Spleen (tissue), 11 donors: Measurements from ENCODE around the gene SLC27A2. TPM values are rescaled to one million over a fixed set of nuclear protein-coding genes. Genes with fewer than 3 reads are reported as not detected.
A peak's percentile ranks its signal among the peaks of the same experiment; 100 is the strongest.

Experiments used
- DNase-seq: peaks from one replicate; pipeline ENCODE4 v3.0.0-alpha.2; 2020
- H3K27ac ChIP-seq, 8 donors: fragments of 200-600 bp; sonication (generic) in 7 of 8; 1 replicate in 4 of 8; 2 replicates in 4 of 8; pipeline versions ENCODE4 v1.5.0 to v1.8.0; 2016 to 2021; ENCODE audit warnings: inconsistent platforms in 4 of 8, mild to moderate bottlenecking in 4 of 8, moderate library complexity in 1 of 8
- H3K27me3 ChIP-seq, 7 donors: fragments of 200-600 bp; sonication (generic) in 6 of 7; replicated peaks in 1 of 7; 1 replicate in 4 of 7; 2 replicates in 3 of 7; pipeline versions ENCODE4 v1.5.0 to v1.8.0; 2016 to 2021; ENCODE audit warnings: inconsistent platforms in 3 of 7, mild to moderate bottlenecking in 1 of 7
- H3K36me3 ChIP-seq, 6 donors: fragments of 200-600 bp; sonication (generic) in 5 of 6; 1 replicate in 4 of 6; 2 replicates in 2 of 6; pipeline versions ENCODE4 v1.5.0 to v1.8.0; 2016 to 2021; ENCODE audit warnings: inconsistent platforms in 2 of 6
- H3K4me1 ChIP-seq, 6 donors: fragments of 200-600 bp; sonication (generic) in 5 of 6; 1 replicate in 3 of 6; 2 replicates in 3 of 6; pipeline versions ENCODE4 v1.5.0 to v1.8.0; 2016 to 2021; ENCODE audit warnings: inconsistent platforms in 3 of 6
- H3K4me3 ChIP-seq, 8 donors: fragments of 200-600 bp; sonication (generic) in 7 of 8; 1 replicate in 4 of 8; 2 replicates in 4 of 8; pipeline versions ENCODE4 v1.5.0 to v1.8.0; 2016 to 2021; ENCODE audit warnings: inconsistent platforms in 4 of 8, mild to moderate bottlenecking in 4 of 8, moderate library complexity in 2 of 8
- H3K9me3 ChIP-seq, 8 donors: fragments of 200-600 bp; sonication (generic) in 7 of 8; 1 replicate in 4 of 8; 2 replicates in 4 of 8; pipeline versions ENCODE4 v1.5.0 to v1.8.0; 2016 to 2021; ENCODE audit warnings: inconsistent platforms in 4 of 8
- POLR2A ChIP-seq, 3 donors: fragments of 450-650 bp; IDR thresholded peaks; one replicate each; pipeline ENCODE4 v1.5.1; 2017; ENCODE audit warnings: antibody characterized with exemption in 3 of 3, mild to moderate bottlenecking in 1 of 3
- POLR2AphosphoS5 ChIP-seq, 3 donors: sonication (generic); formaldehyde crosslinking; IDR thresholded peaks; one replicate each; pipeline ENCODE4 v1.5.1; 2017; ENCODE audit warnings: antibody characterized with exemption in 3 of 3
- WGBS, 5 donors: extraction: QIAGEN DNeasy Blood & Tissue Kit in 3 of 5; methylation state at CpG; one replicate each; pipeline versions ENCODE4 v1.1.5 to v1.1.7; 2013 to 2018; 5-methylcytosine and 5-hydroxymethylcytosine counted together
- intact Hi-C: fragments of 100-400 bp; cut with DNase I; formaldehyde crosslinking; loops from one replicate; pipeline ENCODE4 v1.15.0; 2023; ENCODE audit warnings: low total_unique reads
- polyA plus RNA-seq, 3 donors: library from polyadenylated mRNA; stranded (reverse); fragments of 200-250 nt; gene quantifications; one replicate each; pipeline ENCODE4 v1.2.1, GENCODE V29; 2013
- total RNA-seq, 7 donors: library from RNA; depleted of rRNA in 3 of 7; stranded (reverse); fragments of >200 nt in 3 of 7; fragmentation: NEBNext Ultra II Directional in 4 of 7; extraction: Animal tissue kit (Norgen Biotek cat#: 25700) in 4 of 7; gene quantifications; one replicate each; pipeline versions ENCODE4 v1.1.0 to v1.2.1, GENCODE V29; 2016 to 2021
- TF ChIP-seq, protein P1 (sequence below), 11 experiments: fragments of 200-600 bp in 7 of 11; fragments of 450-650 bp in 4 of 11; sonication (generic) in 4 of 11; IDR thresholded peaks in 8 of 11; conservative IDR thresholded peaks in 3 of 11; 1 replicate in 7 of 11; 2 replicates in 4 of 11; pipeline versions ENCODE4 v1.4.0 to v1.8.0; 2016 to 2021; ENCODE audit warnings: antibody characterized with exemption in 11 of 11, inconsistent platforms in 4 of 11, mild to moderate bottlenecking in 1 of 11
- donor health status: healthy with polysubstance abuse.
- donor health status: DM: no; HTN: no; CAD: no; lungs with moderate emphysema.
- donor health status: DM: no; HTN: no; CAD: no.
- donor health status: Bipolar disorder and iron deficiency.
- donor health status: healthy.
- donor health status: DM: no; HTN: no; CAD: no.
- donor health status: DM: yes; HTN: yes; CAD: no.

Gene SLC27A2
- total and polyA plus RNA-seq, 10 donors = 0.15 to 1.3 (median 0.39) TPM; not detected in 1

DNA sequence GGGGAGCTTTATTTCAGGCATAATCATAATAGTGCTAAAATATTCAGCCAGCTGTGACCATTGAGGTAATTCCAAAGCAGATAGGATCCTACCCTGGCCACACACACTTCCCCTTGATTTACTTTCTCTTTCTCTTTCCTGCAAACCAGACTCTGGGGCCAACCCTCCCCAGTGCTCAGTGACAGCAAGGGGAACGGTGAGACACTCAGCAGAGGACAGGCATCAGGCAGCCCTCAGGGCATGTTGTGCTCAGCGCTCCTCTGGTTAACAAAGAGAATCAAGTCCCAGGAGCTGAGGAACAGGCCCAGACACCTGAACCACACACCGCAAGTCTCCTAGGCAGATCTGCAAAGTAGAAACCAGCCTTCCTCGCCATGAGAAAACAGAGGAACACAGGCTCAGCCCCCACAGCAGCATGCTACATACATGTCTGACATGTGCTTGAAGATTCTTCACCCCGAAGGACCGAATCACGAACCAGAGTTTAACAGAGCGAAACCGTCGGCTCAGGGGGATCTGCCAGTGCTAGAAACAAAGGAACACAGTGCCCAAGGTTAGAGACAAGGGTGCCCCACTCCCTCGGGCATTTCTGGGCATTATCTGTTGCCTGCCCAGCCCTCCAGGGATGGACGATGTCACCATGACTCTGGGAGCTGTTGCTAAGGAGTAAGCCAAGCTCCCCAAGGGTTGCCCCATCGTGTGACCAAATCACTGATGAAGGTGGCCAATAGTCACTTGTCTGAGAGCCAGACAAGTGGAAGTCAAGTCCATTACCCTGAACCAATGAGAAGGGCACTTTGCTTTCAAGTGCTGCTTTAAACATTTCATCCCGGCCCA, 66.0 kb downstream of the SLC27A2 start:
- no peaks in the 10 kb centered on the region for H3K36me3 ChIP-seq
- peak; percentile 88 for DNase-seq
- WGBS, 5 donors = 75 to 83% (median 76%) methylated on average over 14 of the region's 14 CpGs
- H3K4me1 ChIP-seq = peaks cover 0 to 30% (median 12%) of the 10 kb centered on the region in 6 donors
- H3K4me3 ChIP-seq = peak overlapping the region in 1 of 8 donors; percentile 48
- TF ChIP-seq, protein P1, sequence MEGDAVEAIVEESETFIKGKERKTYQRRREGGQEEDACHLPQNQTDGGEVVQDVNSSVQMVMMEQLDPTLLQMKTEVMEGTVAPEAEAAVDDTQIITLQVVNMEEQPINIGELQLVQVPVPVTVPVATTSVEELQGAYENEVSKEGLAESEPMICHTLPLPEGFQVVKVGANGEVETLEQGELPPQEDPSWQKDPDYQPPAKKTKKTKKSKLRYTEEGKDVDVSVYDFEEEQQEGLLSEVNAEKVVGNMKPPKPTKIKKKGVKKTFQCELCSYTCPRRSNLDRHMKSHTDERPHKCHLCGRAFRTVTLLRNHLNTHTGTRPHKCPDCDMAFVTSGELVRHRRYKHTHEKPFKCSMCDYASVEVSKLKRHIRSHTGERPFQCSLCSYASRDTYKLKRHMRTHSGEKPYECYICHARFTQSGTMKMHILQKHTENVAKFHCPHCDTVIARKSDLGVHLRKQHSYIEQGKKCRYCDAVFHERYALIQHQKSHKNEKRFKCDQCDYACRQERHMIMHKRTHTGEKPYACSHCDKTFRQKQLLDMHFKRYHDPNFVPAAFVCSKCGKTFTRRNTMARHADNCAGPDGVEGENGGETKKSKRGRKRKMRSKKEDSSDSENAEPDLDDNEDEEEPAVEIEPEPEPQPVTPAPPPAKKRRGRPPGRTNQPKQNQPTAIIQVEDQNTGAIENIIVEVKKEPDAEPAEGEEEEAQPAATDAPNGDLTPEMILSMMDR (IDR thresholded peaks at IDR 0.05 in 8 of 11, conservative IDR thresholded peaks at IDR 0.05 in 3 of 11) = no peak
- TF ChIP-seq POLR2A (IDR thresholded peaks at IDR 0.05) = no peak
- peak in 2 of 3 donors; percentile 49 to 73 for TF ChIP-seq POLR2AphosphoS5 (IDR thresholded peaks at IDR 0.05)
- peak overlapping the region in 7 of 8 donors; percentile 18 to 80 (median 55) for H3K27ac ChIP-seq
- intact Hi-C loops = no loop called here
- H3K27me3 ChIP-seq = no peaks in the 10 kb centered on the region
- H3K9me3 ChIP-seq = no peaks in the 10 kb centered on the region

DNA sequence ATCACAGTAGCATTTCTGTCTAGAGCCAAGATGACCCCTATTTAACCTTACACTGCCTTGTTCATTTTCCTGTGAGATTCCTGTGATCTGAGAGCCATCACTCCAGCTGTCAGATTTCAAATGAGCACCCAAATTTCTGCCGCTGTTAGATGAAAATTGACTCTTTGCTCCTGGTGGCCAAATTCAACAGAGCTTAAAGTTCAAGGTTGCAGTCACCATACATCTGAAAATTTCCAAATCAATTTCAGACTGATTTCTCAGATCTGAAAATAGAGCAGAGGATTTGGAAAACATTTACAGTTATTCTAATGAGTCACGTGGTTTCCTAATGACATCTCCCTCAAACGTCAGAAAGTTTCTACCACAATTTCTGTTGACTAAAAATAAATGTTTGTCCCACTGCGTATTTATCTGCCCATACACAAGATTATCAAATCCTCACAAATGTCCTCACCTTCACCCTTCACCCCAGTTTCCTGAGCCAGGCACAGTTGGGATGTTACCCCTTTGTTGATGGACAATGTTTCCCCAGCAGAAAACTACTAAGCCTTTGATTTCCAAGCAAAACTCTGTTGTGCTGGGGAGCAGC, 67.1 kb downstream of the SLC27A2 start:
- no peak overlapping the region for H3K4me3 ChIP-seq
- H3K27ac ChIP-seq = no peak overlapping the region
- H3K27me3 ChIP-seq = no peaks in the 10 kb centered on the region
- WGBS, 5 donors = 39 to 52% (median 47%) methylated on average over 4 of the region's 4 CpGs
- intact Hi-C loops = no loop called here
- DNase-seq = no peak
- no peaks in the 10 kb centered on the region for H3K36me3 ChIP-seq
- H3K9me3 ChIP-seq = no peaks in the 10 kb centered on the region
- H3K4me1 ChIP-seq = peaks cover 0 to 30% (median 12%) of the 10 kb centered on the region in 6 donors
- TF ChIP-seq POLR2AphosphoS5 (IDR thresholded peaks at IDR 0.05) (no peak), POLR2A (IDR thresholded peaks at IDR 0.05) (no peak)
- TF ChIP-seq, protein P1 (IDR thresholded peaks at IDR 0.05 in 8 of 11, conservative IDR thresholded peaks at IDR 0.05 in 3 of 11) = no peak

DNA sequence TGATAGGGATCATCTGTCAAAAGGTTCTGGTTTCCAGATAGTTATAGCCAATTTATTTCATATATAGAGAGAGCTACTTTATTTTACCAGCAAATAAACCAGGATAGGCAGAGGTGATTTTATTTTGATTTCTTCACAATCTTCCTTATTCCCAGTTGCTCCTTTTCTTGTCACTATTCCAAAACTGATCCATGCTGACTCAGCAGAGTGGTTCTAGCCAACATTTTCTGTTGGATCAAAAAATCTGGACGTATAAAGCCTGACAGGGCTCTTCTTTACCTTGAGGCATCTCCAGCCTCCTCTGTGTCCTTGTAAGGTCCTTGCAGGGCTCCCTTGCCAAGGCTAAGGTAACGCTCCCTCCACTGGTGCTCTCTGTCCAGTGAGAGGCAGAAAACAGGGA, 67.7 kb downstream of the SLC27A2 start:
- TF ChIP-seq, protein P1 (IDR thresholded peaks at IDR 0.05 in 8 of 11, conservative IDR thresholded peaks at IDR 0.05 in 3 of 11) = no peak
- TF ChIP-seq POLR2A (IDR thresholded peaks at IDR 0.05) = no peak
- TF ChIP-seq POLR2AphosphoS5 (IDR thresholded peaks at IDR 0.05) = no peak
- H3K4me3 ChIP-seq = no peak overlapping the region
- peaks cover 0 to 30% (median 12%) of the 10 kb centered on the region in 6 donors for H3K4me1 ChIP-seq
- intact Hi-C loops = no loop called here
- H3K27me3 ChIP-seq = no peaks in the 10 kb centered on the region
- 66 to 85% (median 72%) methylated on average over 2 of the region's 2 CpGs for WGBS, 5 donors
- no peaks in the 10 kb centered on the region for H3K36me3 ChIP-seq
- H3K9me3 ChIP-seq = no peaks in the 10 kb centered on the region
- no peak overlapping the region for H3K27ac ChIP-seq
- DNase-seq = no peak

DNA sequence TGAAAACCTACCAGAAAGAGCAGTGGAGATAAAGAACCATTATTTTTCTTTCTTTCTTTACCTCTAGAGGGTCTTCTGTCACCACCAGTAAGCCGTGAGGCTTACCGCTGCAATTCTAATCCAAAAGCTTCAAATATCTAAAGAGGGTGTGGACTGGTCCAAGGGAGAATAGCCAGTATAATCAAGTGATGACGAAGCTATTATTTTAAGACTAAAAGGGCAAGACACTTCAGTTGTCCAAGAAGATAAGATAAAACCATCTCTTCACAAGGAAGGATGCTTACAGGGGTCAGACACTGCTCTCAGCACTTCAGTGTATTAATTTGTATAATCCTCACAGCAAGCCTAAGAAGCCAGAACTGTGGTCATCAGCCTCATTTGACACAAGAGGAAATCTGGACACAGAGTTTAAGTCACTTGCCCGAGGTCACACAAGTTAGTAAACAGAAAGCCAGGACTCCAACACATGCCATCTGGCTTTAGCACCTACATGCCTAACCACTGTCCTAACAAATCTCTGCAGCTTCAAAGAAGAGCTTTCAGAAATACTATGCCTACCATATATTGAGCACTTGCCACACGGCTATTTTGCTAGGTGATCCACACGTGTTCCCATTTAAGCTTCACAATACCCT, 68.9 kb downstream of the SLC27A2 start:
- H3K9me3 ChIP-seq = no peaks in the 10 kb centered on the region
- no peaks in the 10 kb centered on the region for H3K36me3 ChIP-seq
- H3K27me3 ChIP-seq = no peaks in the 10 kb centered on the region
- H3K4me1 ChIP-seq = peaks cover 0 to 30% (median 12%) of the 10 kb centered on the region in 6 donors
- DNase-seq = no peak
- H3K27ac ChIP-seq = no peak overlapping the region
- no peak overlapping the region for H3K4me3 ChIP-seq
- intact Hi-C loops = no loop called here
- TF ChIP-seq POLR2AphosphoS5 (IDR thresholded peaks at IDR 0.05) (no peak), POLR2A (IDR thresholded peaks at IDR 0.05) (no peak)
- TF ChIP-seq, protein P1 (IDR thresholded peaks at IDR 0.05 in 8 of 11, conservative IDR thresholded peaks at IDR 0.05 in 3 of 11) = no peak
- 81 to 88% (median 87%) methylated on average over 6 of the region's 6 CpGs for WGBS, 5 donors
